Kidney (tissue), 14 donors: Measurements from ENCODE around the gene KBTBD12. TPM values are rescaled to one million over a fixed set of nuclear protein-coding genes. Genes with fewer than 3 reads are reported as not detected.

Experiments used
- DNase-seq, 5 donors: peaks; one replicate each; pipeline ENCODE4 v3.0.0-alpha.2; 2013 to 2020
- FAIRE-seq: peaks from 2 replicates; lab custom pipeline; 2012; peaks lifted over from hg19 to GRCh38; lab: Jason Lieb, UNC
- H3K27ac ChIP-seq, 2 donors: one replicate each; pipeline ENCODE4 v1.7.0; 2013; ENCODE audit warnings: low read depth in 2 of 2, low read length in 2 of 2, inconsistent platforms in 1 of 2
- H3K27me3 ChIP-seq: one replicate; pipeline ENCODE4 v1.7.1; 2013; ENCODE audit warnings: low read length, inconsistent platforms; ENCODE audit not compliant: control insufficient read depth, insufficient read depth
- H3K36me3 ChIP-seq, 3 donors: one replicate each; pipeline versions ENCODE4 v1.7.0 to v1.7.1; 2013; ENCODE audit warnings: low read length in 3 of 3, control low read depth in 1 of 3, inconsistent platforms in 1 of 3; ENCODE audit not compliant: insufficient read depth in 3 of 3, control insufficient read depth in 2 of 3
- H3K4me1 ChIP-seq, 3 donors: one replicate each; pipeline versions ENCODE4 v1.7.0 to v1.7.1; 2013; ENCODE audit warnings: low read length in 3 of 3, inconsistent platforms in 1 of 3, low read depth in 1 of 3; ENCODE audit not compliant: control insufficient read depth in 2 of 3, insufficient read depth in 2 of 3
- H3K4me3 ChIP-seq, 3 donors: one replicate each; pipeline versions ENCODE4 v1.7.0 to v1.8.1; 2013; ENCODE audit warnings: low read length in 3 of 3, control low read depth in 1 of 3, inconsistent platforms in 1 of 3
- H3K9ac ChIP-seq, 3 donors: one replicate each; pipeline versions ENCODE4 v1.7.0 to v1.7.1; 2013; ENCODE audit warnings: low read length in 3 of 3, control low read depth in 1 of 3, inconsistent platforms in 1 of 3
- H3K9me3 ChIP-seq, 3 donors: one replicate each; pipeline versions ENCODE4 v1.7.0 to v1.7.1; 2013; ENCODE audit warnings: low read length in 3 of 3, control low read depth in 1 of 3, inconsistent platforms in 1 of 3; ENCODE audit not compliant: control insufficient read depth in 2 of 3, insufficient read depth in 1 of 3
- intact Hi-C: fragments of 100-400 bp; cut with DNase I; formaldehyde crosslinking; loops from one replicate; pipeline ENCODE4 v1.11.1; 2022
- polyA plus RNA-seq: library from polyadenylated mRNA; stranded (reverse); fragments of 350-450 nt; fragmentation: Illumina TruSeq; extraction: RNeasy Lipid Tissue Mini Kit (QIAGEN cat#74804); gene quantifications from one replicate; pipeline ENCODE4 v1.2.3, GENCODE V29; 2014; ENCODE audit warnings: low read depth, low replicate concordance; ENCODE audit not compliant: insufficient read depth
- total RNA-seq: library from RNA; stranded (reverse); fragmentation: NEBNext Ultra II Directional; extraction: Animal tissue kit (Norgen Biotek cat#: 25700); gene quantifications from one replicate; pipeline ENCODE4 v1.2.1, GENCODE V29; 2021
- TF ChIP-seq, protein P1 (sequence below): IDR thresholded peaks from 3 replicates; pipeline ENCODE4 v1.5.1; 2012; ENCODE audit warnings: mild to moderate bottlenecking, moderate library complexity, borderline replicate concordance; ENCODE audit not compliant: insufficient read depth; ENCODE audit errors: extremely low read depth
- donor health status: control.
- donor health status: control.
- donor health status: control.
- donor health status: control.
- donor health status: control.
- donor health status: DM: yes; HTN: yes; CAD: no.
- donor health status: Normal renal cell carcinoma (clear cell type).

Gene KBTBD12
- total and polyA plus RNA-seq, 2 donors from 2014 or later: 1.4 to 1.6 TPM

- Histone ChIP-seq H3K36me3 (no peaks in the 10 kb centered on the region), H3K27me3 (no peaks in the 10 kb centered on the region), H3K9ac (no peak overlapping the region), H3K9me3 (no peaks in the 10 kb centered on the region), H3K4me1 (no peaks in the 10 kb centered on the region), H3K4me3 (no peak overlapping the region), H3K27ac (no peak overlapping the region)
- TF ChIP-seq, protein P1, sequence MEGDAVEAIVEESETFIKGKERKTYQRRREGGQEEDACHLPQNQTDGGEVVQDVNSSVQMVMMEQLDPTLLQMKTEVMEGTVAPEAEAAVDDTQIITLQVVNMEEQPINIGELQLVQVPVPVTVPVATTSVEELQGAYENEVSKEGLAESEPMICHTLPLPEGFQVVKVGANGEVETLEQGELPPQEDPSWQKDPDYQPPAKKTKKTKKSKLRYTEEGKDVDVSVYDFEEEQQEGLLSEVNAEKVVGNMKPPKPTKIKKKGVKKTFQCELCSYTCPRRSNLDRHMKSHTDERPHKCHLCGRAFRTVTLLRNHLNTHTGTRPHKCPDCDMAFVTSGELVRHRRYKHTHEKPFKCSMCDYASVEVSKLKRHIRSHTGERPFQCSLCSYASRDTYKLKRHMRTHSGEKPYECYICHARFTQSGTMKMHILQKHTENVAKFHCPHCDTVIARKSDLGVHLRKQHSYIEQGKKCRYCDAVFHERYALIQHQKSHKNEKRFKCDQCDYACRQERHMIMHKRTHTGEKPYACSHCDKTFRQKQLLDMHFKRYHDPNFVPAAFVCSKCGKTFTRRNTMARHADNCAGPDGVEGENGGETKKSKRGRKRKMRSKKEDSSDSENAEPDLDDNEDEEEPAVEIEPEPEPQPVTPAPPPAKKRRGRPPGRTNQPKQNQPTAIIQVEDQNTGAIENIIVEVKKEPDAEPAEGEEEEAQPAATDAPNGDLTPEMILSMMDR: no peak
- FAIRE-seq: no peak
- intact Hi-C loops: no loop called here
- DNase-seq: no peak
Observed at GRCh38 chr3:127985655-127986225, 70.7 kb downstream of the KBTBD12 start.

GRCh38 chr3:127986803-127987202 lies 71.8 kb downstream of the KBTBD12 start:
- Histone ChIP-seq H3K36me3 (no peaks in the 10 kb centered on the region), H3K27me3 (no peaks in the 10 kb centered on the region), H3K9me3 (no peaks in the 10 kb centered on the region), H3K27ac (no peak overlapping the region), H3K9ac (no peak overlapping the region), H3K4me1 (no peaks in the 10 kb centered on the region), H3K4me3 (no peak overlapping the region)
- no peak for DNase-seq
- intact Hi-C loops: no loop called here
- TF ChIP-seq, protein P1: no peak
- FAIRE-seq: no peak

DNA sequence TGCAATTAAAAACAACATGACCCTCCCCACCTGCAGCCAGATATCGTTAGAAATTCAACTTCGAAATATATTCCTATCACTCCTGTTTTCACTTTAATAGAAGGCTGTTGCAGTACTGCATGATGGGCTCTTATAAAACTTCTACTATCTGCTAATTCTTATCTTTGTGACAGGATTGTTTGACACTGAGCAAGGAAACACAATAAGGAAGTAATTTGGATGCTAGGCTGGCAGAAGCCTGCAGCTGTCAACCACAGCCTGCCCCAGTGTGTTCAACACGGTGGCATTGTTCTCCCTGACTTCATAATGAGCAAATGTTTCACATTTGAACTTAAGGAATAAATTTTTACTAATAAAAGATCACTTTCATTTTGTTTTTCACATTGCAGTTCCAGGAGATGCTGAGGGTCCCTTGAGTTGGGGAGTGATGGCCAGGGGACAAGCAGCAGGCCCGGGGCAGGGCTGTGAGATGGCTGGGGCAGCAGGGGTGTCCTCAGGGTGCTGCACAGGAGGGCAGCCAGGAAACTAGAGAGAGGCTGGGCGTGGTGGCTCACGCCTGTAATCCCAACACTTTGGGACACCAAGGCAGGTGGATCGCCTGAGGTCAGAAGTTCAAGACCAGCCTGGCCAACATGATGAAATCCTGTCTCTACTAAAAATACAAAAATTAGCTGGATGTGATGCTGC lies 72.4 kb downstream of the KBTBD12 start:
- FAIRE-seq: no peak
- Histone ChIP-seq H3K9me3 (no peaks in the 10 kb centered on the region), H3K4me3 (no peak overlapping the region), H3K9ac (no peak overlapping the region), H3K36me3 (no peaks in the 10 kb centered on the region), H3K27ac (no peak overlapping the region), H3K27me3 (no peaks in the 10 kb centered on the region), H3K4me1 (no peaks in the 10 kb centered on the region)
- TF ChIP-seq, protein P1: no peak
- intact Hi-C loops: no loop called here
- no peak for DNase-seq
